ENCODE data around the gene BRIX1.
"Not testable (repeated sequence)": the region's sequence is repeated elsewhere in the genome, so short reads cannot be mapped to it uniquely, and the experiment has no call there.

The BRIX1 gene

GRCh38 chr5:34971655-34972054 lies 56.1 kb downstream of the BRIX1 start:
- not testable (repeated sequence) for DNase-seq

Measured in suppressor macrophage treated with lipopolysaccharide for 4 hours (primary cell).